H1 (cell line): Measurements from ENCODE around the gene DDX31. TPM values are rescaled to one million over a fixed set of nuclear protein-coding genes. Genes with fewer than 3 reads are reported as not detected.

Experiments
- CTCF ChIA-PET: fragments of 300-600 bp; sonication (Branson Sonifier 250); formaldehyde crosslinking; loops from one replicate; lab custom pipeline; 2021; ENCODE audit not compliant: partially characterized antibody; lab: Charles Lee
- POLR2A ChIA-PET: fragments of 300-600 bp; sonication (Branson Sonifier 250); formaldehyde crosslinking; loops from one replicate; lab custom pipeline; 2021; ENCODE audit warnings: inconsistent platforms; ENCODE audit not compliant: partially characterized antibody; lab: Charles Lee
- DNase-seq, 2 experiments: peaks; one replicate each; pipeline versions ENCODE4 v3.0.0 to v3.0.0-alpha.2; 2010 to 2022; ENCODE audit warnings: low spot score in 2 of 2, low read depth in 1 of 2, mixed read lengths in 1 of 2
- FAIRE-seq: peaks from 2 replicates; lab custom pipeline; 2011; peaks lifted over from hg19 to GRCh38; lab: Jason Lieb, UNC
- H2AFZ ChIP-seq: 2 replicates; pipeline ENCODE4 v1.8.1; 2012; ENCODE audit warnings: low read length, inconsistent platforms
- H2AK5ac ChIP-seq: 2 replicates; pipeline ENCODE4 v1.6.1; 2013; ENCODE audit warnings: low read depth, low read length
- H2BK120ac ChIP-seq: replicated peaks from 2 replicates; pipeline ENCODE3; 2013; ENCODE audit warnings: low read depth, low read length, inconsistent platforms
- H2BK12ac ChIP-seq: 2 replicates; pipeline ENCODE4 v1.6.1; 2013; ENCODE audit warnings: low read depth, low read length
- H2BK15ac ChIP-seq: 2 replicates; pipeline ENCODE4 v1.6.1; 2013; ENCODE audit warnings: low read length
- H2BK20ac ChIP-seq: 2 replicates; pipeline ENCODE4 v1.6.1; 2013; ENCODE audit warnings: low read length
- H2BK5ac ChIP-seq: 2 replicates; pipeline ENCODE4 v1.6.1; 2013; ENCODE audit warnings: low read depth, low read length
- H3K14ac ChIP-seq: 2 replicates; pipeline ENCODE4 v1.6.1; 2013; ENCODE audit warnings: inconsistent platforms; ENCODE audit not compliant: insufficient read length
- H3K18ac ChIP-seq: 2 replicates; pipeline ENCODE4 v1.6.1; 2013; ENCODE audit warnings: low read length; ENCODE audit errors: extremely low read depth
- H3K23ac ChIP-seq: 2 replicates; pipeline ENCODE4 v1.6.1; 2013; ENCODE audit warnings: inconsistent platforms; ENCODE audit not compliant: insufficient read length
- H3K23me2 ChIP-seq: 2 replicates; pipeline ENCODE4 v1.6.1; 2013; ENCODE audit warnings: low read depth, low read length
- H3K27ac ChIP-seq: 2 replicates; pipeline ENCODE4 v1.6.1; 2011; ENCODE audit warnings: low read depth, low read length, inconsistent platforms
- H3K27me3 ChIP-seq, 4 experiments: replicated peaks in 1 of 4; 1 replicate in 1 of 4; 2 replicates in 3 of 4; pipeline versions ENCODE4 v1.6.1 to v1.8.1; 2011 to 2013; ENCODE audit warnings: low read length in 3 of 4, mild to moderate bottlenecking in 3 of 4, inconsistent platforms in 2 of 4, mixed read lengths in 2 of 4, moderate library complexity in 1 of 4; ENCODE audit not compliant: control insufficient read depth in 3 of 4, insufficient read depth in 3 of 4; ENCODE audit errors: extremely low read depth in 1 of 4
- H3K36me3 ChIP-seq, 4 experiments: 2 replicates each; pipeline versions ENCODE4 v1.6.1 to v1.8.1; 2011 to 2013; ENCODE audit warnings: mild to moderate bottlenecking in 4 of 4, low read length in 3 of 4, moderate library complexity in 2 of 4, control low read depth in 1 of 4, inconsistent platforms in 1 of 4; ENCODE audit not compliant: insufficient read depth in 4 of 4, control insufficient read depth in 2 of 4
- H3K4ac ChIP-seq: replicated peaks from 2 replicates; pipeline ENCODE3; 2013; ENCODE audit warnings: low read length, low read depth, mixed read lengths, inconsistent platforms; ENCODE audit not compliant: insufficient read length
- H3K4me1 ChIP-seq, 4 experiments: replicated peaks in 1 of 4; 1 replicate in 1 of 4; 2 replicates in 3 of 4; pipeline versions ENCODE4 v1.6.1 to v1.8.1; 2011 to 2013; ENCODE audit warnings: low read length in 3 of 4, inconsistent platforms in 2 of 4, mixed read lengths in 1 of 4; ENCODE audit not compliant: insufficient read depth in 4 of 4, control insufficient read depth in 3 of 4
- H3K4me2 ChIP-seq, 2 experiments: 2 replicates each; pipeline versions ENCODE4 v1.6.1 to v1.8.1; 2011 to 2013; ENCODE audit warnings: low read depth in 2 of 2, low read length in 2 of 2, control low read depth in 1 of 2, inconsistent platforms in 1 of 2, mild to moderate bottlenecking in 1 of 2; ENCODE audit not compliant: insufficient read depth in 1 of 2
- H3K4me3 ChIP-seq, 4 experiments: fragments of 200-600, 300-600 bp in 1 of 4; sonication (generic), shearing (Covaris generic), sonication (Bioruptor Twin) in 1 of 4; 2 replicates each; pipeline versions ENCODE4 v1.5.1 to v1.8.1; 2011 to 2016; ENCODE audit warnings: low read length in 4 of 4, low read depth in 3 of 4, control low read depth in 2 of 4, inconsistent platforms in 2 of 4, mild to moderate bottlenecking in 2 of 4, mixed read lengths in 1 of 4, moderate library complexity in 1 of 4; ENCODE audit not compliant: insufficient read depth in 2 of 4; ENCODE audit errors: extremely low read depth in 1 of 4
- H3K56ac ChIP-seq: replicated peaks from 2 replicates; pipeline ENCODE3; 2013; ENCODE audit warnings: low read depth, mild to moderate bottlenecking, mixed read lengths, low read length, inconsistent platforms; ENCODE audit not compliant: insufficient read length
- H3K79me1 ChIP-seq: 2 replicates; pipeline ENCODE4 v1.6.1; 2013; ENCODE audit warnings: low read depth, low read length, control low read depth
- H3K79me2 ChIP-seq, 2 experiments: 2 replicates each; pipeline versions ENCODE4 v1.6.1 to v1.8.1; 2012 to 2013; ENCODE audit warnings: low read length in 2 of 2, mild to moderate bottlenecking in 2 of 2, inconsistent platforms in 1 of 2; ENCODE audit not compliant: insufficient read depth in 2 of 2, control insufficient read depth in 1 of 2
- H3K9ac ChIP-seq, 4 experiments: replicated peaks in 1 of 4; 1 replicate in 1 of 4; 2 replicates in 3 of 4; pipeline versions ENCODE4 v1.6.1 to v1.8.1; 2011 to 2013; ENCODE audit warnings: low read depth in 3 of 4, low read length in 3 of 4, control low read depth in 2 of 4, mild to moderate bottlenecking in 2 of 4, moderate library complexity in 2 of 4, inconsistent platforms in 1 of 4; ENCODE audit errors: extremely low read depth in 1 of 4
- H3K9me3 ChIP-seq, 2 experiments: 2 replicates each; pipeline versions ENCODE4 v1.6.1 to v1.8.1; 2012 to 2013; ENCODE audit warnings: mild to moderate bottlenecking in 2 of 2, moderate library complexity in 2 of 2, control low read depth in 1 of 2, inconsistent platforms in 1 of 2, low read depth in 1 of 2, low read length in 1 of 2, mixed read lengths in 1 of 2; ENCODE audit not compliant: insufficient read depth in 2 of 2
- H4K20me1 ChIP-seq, 2 experiments: replicated peaks in 1 of 2; 2 replicates each; pipeline versions ENCODE3 to v1.8.1; 2011 to 2013; ENCODE audit warnings: inconsistent platforms in 2 of 2, low read length in 2 of 2, mild to moderate bottlenecking in 1 of 2; ENCODE audit not compliant: insufficient read depth in 2 of 2, control insufficient read depth in 1 of 2
- H4K5ac ChIP-seq: 2 replicates; pipeline ENCODE4 v1.6.1; 2013; ENCODE audit warnings: low read length, low read depth, mixed read lengths, inconsistent platforms; ENCODE audit not compliant: insufficient read length
- H4K8ac ChIP-seq: 2 replicates; pipeline ENCODE4 v1.8.0; 2013; ENCODE audit warnings: mild to moderate bottlenecking, moderate library complexity, low read length, inconsistent platforms; ENCODE audit not compliant: insufficient read depth; ENCODE audit errors: extremely low read depth
- H4K91ac ChIP-seq: replicated peaks from 2 replicates; pipeline ENCODE3; 2013; ENCODE audit warnings: low read length, mixed read lengths, inconsistent platforms; ENCODE audit not compliant: insufficient read length
- EZH2 ChIP-seq: fragments of 200-600 bp; sonication (generic); IDR thresholded peaks from 2 replicates; pipeline ENCODE4 v1.7.1; 2012; ENCODE audit warnings: low read depth, mild to moderate bottlenecking, moderate library complexity, low read length, inconsistent platforms; ENCODE audit not compliant: severe bottlenecking
- WGBS, 2 experiments: shearing (Covaris generic) in 1 of 2; methylation state at CpG; one replicate each; pipeline versions ENCODE4 v1.1.6 to v1.1.7; 2013 to 2015; ENCODE audit warnings: low lambda C conversion rate in 2 of 2, mixed read lengths in 2 of 2, inconsistent platforms in 1 of 2, low coverage in 1 of 2, missing lambda C conversion rate in 1 of 2; ENCODE audit not compliant: insufficient replicate concordance in 2 of 2, insufficient coverage in 1 of 2, insufficient read length in 1 of 2; ENCODE audit errors: extremely low coverage in 1 of 2, missing lambda C conversion rate in 1 of 2; 5-methylcytosine and 5-hydroxymethylcytosine counted together
- polyA plus RNA-seq, 7 experiments: library from polyadenylated mRNA; depleted of rRNA in 3 of 7; stranded (reverse) in 5 of 7; unstranded in 2 of 7; fragments of >200 nt in 5 of 7; fragments of 200-250 nt in 2 of 7; gene quantifications; 1 replicate in 5 of 7; 2 replicates in 1 of 7; 4 replicates in 1 of 7; pipeline versions ENCODE4 v1.2.1 to v1.2.3, GENCODE V29; 2011 to 2013; ENCODE audit warnings: missing spikeins in 2 of 7, mixed read lengths in 2 of 7
- total RNA-seq: library from RNA; stranded (reverse); fragmentation: NEBNext Ultra II Directional; extraction: Animal tissue kit (Norgen Biotek cat#: 25700); gene quantifications from 2 replicates; pipeline ENCODE4 v1.2.1, GENCODE V29; 2021

DDX31 gene
- total and polyA plus RNA-seq, 2 of the 8 experiments (the other 6 are each of a cell fraction or from before 2014, with no cell fraction given) = 9.5 to 23.7 TPM

DNA sequence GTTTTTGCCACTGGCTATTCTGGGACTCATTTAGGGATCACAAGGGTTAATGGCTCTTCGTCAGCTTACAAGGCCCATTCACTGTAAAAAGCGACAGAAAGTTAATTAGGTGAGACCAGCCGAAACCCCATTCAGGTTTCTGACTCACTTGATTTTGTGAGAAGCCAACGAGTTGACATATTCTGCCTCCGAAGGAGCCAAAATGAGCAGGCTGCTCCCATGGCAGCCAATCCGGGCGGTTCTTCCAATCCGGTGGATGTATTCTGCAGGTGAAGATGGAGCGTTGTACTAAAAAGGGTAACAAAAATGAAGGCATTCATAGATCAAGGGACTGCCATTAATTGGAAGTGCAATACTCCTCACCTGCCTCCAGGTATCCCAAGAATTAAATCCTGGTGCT lies 39.7 kb downstream of the DDX31 start:
- peak overlapping the region; percentile 15; the same call in 1 of the 2 replicates for H4K8ac ChIP-seq
- DNase-seq = no peak
- H3K4me1 ChIP-seq = 0 out of 7 replicates have a peak, but pooled peaks cover 0 to 3% (median 0%) of the 10 kb centered on the region in 4 experiments
- H3K4ac ChIP-seq = no peak overlapping the region
- TF ChIP-seq EZH2 = no peak
- ChIA-PET CTCF (interaction anchor here (1.0 to 3.9 kb wide), 2 partner anchors 15 to 55 kb away, joined by 3 to 16 read pairs; no protein-coding TSS in a partner anchor), POLR2A (interaction anchor here (1.0 kb wide), 1 partner anchor 9 kb away, joined by 4 read pairs; no protein-coding TSS in a partner anchor)
- no peak overlapping the region for H3K4me2 ChIP-seq
- H2AK5ac ChIP-seq = no peak overlapping the region
- H3K79me1 ChIP-seq = no peaks in the 10 kb centered on the region; the same call in 1 of the 2 replicates
- no peak overlapping the region for H3K9ac ChIP-seq
- no peak overlapping the region for H4K5ac ChIP-seq
- FAIRE-seq = no peak
- no peaks in the 10 kb centered on the region for H3K27me3 ChIP-seq
- no peak overlapping the region for H3K56ac ChIP-seq
- H2AFZ ChIP-seq = no peak overlapping the region
- no peak overlapping the region for H3K14ac ChIP-seq
- 91% methylated on average over 9 of the region's 9 CpGs; no CpG with 5 or more reads in 1 of the 2 experiments for WGBS, 2 experiments
- no peaks in the 10 kb centered on the region for H3K79me2 ChIP-seq
- no peak overlapping the region for H2BK120ac ChIP-seq
- H3K18ac ChIP-seq = no peak overlapping the region
- H4K91ac ChIP-seq = no peak overlapping the region
- H2BK20ac ChIP-seq = no peak overlapping the region
- H3K36me3 ChIP-seq = peaks cover 3 to 27% (median 17%) of the 10 kb centered on the region in 4 experiments; a peak in 7 of 8 replicates
- H3K4me3 ChIP-seq = no peak overlapping the region
- H2BK12ac ChIP-seq = no peak overlapping the region
- H3K9me3 ChIP-seq = no peaks in the 10 kb centered on the region
- H3K23ac ChIP-seq = no peak overlapping the region
- H4K20me1 ChIP-seq = peaks cover 3 to 5% of the 10 kb centered on the region in 2 experiments
- H2BK15ac ChIP-seq = no peak overlapping the region
- H3K23me2 ChIP-seq = no peaks in the 10 kb centered on the region
- H3K27ac ChIP-seq = no peak overlapping the region
- H2BK5ac ChIP-seq = no peak overlapping the region
